Natural killer cell (primary cell): ENCODE results near the gene PPAN. TPM values are rescaled to one million over a fixed set of nuclear protein-coding genes. Genes with fewer than 3 reads are reported as not detected.

Experiments
- ATAC-seq, 3 donors: fragments of 150-1000 bp in 2 of 3; fragments of 200-7000 bp in 1 of 3; cut with Tn5 transposase; 1 replicate in 1 of 3; 2 replicates in 2 of 3; pipeline ENCODE4 v1.10.0; 2021; ENCODE audit warnings: mild to moderate bottlenecking in 2 of 3, moderate library complexity in 2 of 3
- DNase-seq, 2 donors: peaks; one replicate each; pipeline versions ENCODE4 v3.0.0 to v3.0.0-alpha.2; 2013 to 2021; ENCODE audit warnings: mixed read lengths in 1 of 2
- H3K27ac ChIP-seq: one replicate; pipeline ENCODE4 v1.5.1; 2013; ENCODE audit warnings: mild to moderate bottlenecking, low read length
- H3K27me3 ChIP-seq: one replicate; pipeline ENCODE4 v1.6.1; 2013; ENCODE audit warnings: low read length; ENCODE audit not compliant: control insufficient read depth, insufficient read depth
- H3K36me3 ChIP-seq: one replicate; pipeline ENCODE4 v1.6.1; 2013; ENCODE audit warnings: low read length; ENCODE audit not compliant: control insufficient read depth, insufficient read depth
- H3K4me1 ChIP-seq: one replicate; pipeline ENCODE4 v1.6.1; 2013; ENCODE audit warnings: low read length; ENCODE audit not compliant: control insufficient read depth, insufficient read depth
- H3K4me3 ChIP-seq: one replicate; pipeline ENCODE4 v1.5.1; 2013; ENCODE audit warnings: low read length
- H3K9me3 ChIP-seq: one replicate; pipeline ENCODE4 v1.6.1; 2013; ENCODE audit warnings: low read length; ENCODE audit not compliant: control insufficient read depth, insufficient read depth
- H3K27ac Mint-ChIP-seq, 2 donors: one replicate each; pipeline ENCODE4 v1.8.0; 2022; ENCODE audit warnings: mild to moderate bottlenecking in 2 of 2, mixed read lengths in 2 of 2, moderate library complexity in 1 of 2
- H3K27me3 Mint-ChIP-seq, 2 donors: one replicate each; pipeline ENCODE4 v1.8.0; 2022; ENCODE audit warnings: low read depth in 2 of 2, mixed read lengths in 2 of 2
- H3K36me3 Mint-ChIP-seq: one replicate; pipeline ENCODE4 v1.8.0; 2022; ENCODE audit warnings: mixed read lengths
- H3K4me1 Mint-ChIP-seq, 2 donors: one replicate each; pipeline ENCODE4 v1.8.0; 2022; ENCODE audit warnings: mixed read lengths in 2 of 2
- H3K4me3 Mint-ChIP-seq: one replicate; pipeline ENCODE4 v1.8.0; 2022; ENCODE audit warnings: mild to moderate bottlenecking, moderate library complexity, mixed read lengths
- H3K9me3 Mint-ChIP-seq, 2 donors: one replicate each; pipeline ENCODE4 v1.8.0; 2022; ENCODE audit warnings: mixed read lengths in 2 of 2
- WGBS: methylation state at CpG from one replicate; pipeline ENCODE4 v1.1.7; 2013; ENCODE audit warnings: missing lambda C conversion rate; ENCODE audit not compliant: insufficient coverage; 5-methylcytosine and 5-hydroxymethylcytosine counted together
- intact Hi-C: fragments of 100-400 bp; cut with micrococcal nuclease; formaldehyde crosslinking; loops from one replicate; pipeline ENCODE4 v1.14.2; 2022
- total RNA-seq, 4 donors: library from RNA; stranded (reverse); fragments of 120-200 nt in 1 of 4; gene quantifications; one replicate each; pipeline versions ENCODE4 v1.2.3 to v1.2.4, GENCODE V29; 2013 to 2022
- TF ChIP-seq, protein P1 (sequence below): fragments of 200-600 bp; IDR thresholded peaks from one replicate; pipeline ENCODE4 v1.8.0; 2022; ENCODE audit warnings: antibody characterized with exemption

The PPAN gene
- total RNA-seq, 3 donors from 2014 or later (not counting 1 experiment from before 2014, with no cell fraction given) = 60.0 to 72.2 (median 69.2) TPM

- H3K4me3 Mint-ChIP-seq = no peak overlapping the region
- H3K4me1 ChIP-seq = no peaks in the 10 kb centered on the region
- no peaks in the 10 kb centered on the region for H3K36me3 ChIP-seq
- no peak for ATAC-seq
- peaks cover 12% of the 10 kb centered on the region for H3K9me3 ChIP-seq
- TF ChIP-seq, protein P1, sequence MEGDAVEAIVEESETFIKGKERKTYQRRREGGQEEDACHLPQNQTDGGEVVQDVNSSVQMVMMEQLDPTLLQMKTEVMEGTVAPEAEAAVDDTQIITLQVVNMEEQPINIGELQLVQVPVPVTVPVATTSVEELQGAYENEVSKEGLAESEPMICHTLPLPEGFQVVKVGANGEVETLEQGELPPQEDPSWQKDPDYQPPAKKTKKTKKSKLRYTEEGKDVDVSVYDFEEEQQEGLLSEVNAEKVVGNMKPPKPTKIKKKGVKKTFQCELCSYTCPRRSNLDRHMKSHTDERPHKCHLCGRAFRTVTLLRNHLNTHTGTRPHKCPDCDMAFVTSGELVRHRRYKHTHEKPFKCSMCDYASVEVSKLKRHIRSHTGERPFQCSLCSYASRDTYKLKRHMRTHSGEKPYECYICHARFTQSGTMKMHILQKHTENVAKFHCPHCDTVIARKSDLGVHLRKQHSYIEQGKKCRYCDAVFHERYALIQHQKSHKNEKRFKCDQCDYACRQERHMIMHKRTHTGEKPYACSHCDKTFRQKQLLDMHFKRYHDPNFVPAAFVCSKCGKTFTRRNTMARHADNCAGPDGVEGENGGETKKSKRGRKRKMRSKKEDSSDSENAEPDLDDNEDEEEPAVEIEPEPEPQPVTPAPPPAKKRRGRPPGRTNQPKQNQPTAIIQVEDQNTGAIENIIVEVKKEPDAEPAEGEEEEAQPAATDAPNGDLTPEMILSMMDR = no peak
- H3K4me1 Mint-ChIP-seq = no peaks in the 10 kb centered on the region
- no peak overlapping the region for H3K27ac ChIP-seq
- H3K27me3 ChIP-seq = no peaks in the 10 kb centered on the region
- no peak overlapping the region for H3K4me3 ChIP-seq
- H3K36me3 Mint-ChIP-seq = no peaks in the 10 kb centered on the region
- 87% methylated on average over 6 of the region's 6 CpGs for WGBS
- H3K27me3 Mint-ChIP-seq = no peaks in the 10 kb centered on the region
- DNase-seq = no peak
- no peak overlapping the region for H3K27ac Mint-ChIP-seq
- no peaks in the 10 kb centered on the region for H3K9me3 Mint-ChIP-seq
- intact Hi-C loops = no loop called here
Measured at GRCh38 chr19:10076535-10076934, 29.6 kb upstream of the PPAN start.

DNA sequence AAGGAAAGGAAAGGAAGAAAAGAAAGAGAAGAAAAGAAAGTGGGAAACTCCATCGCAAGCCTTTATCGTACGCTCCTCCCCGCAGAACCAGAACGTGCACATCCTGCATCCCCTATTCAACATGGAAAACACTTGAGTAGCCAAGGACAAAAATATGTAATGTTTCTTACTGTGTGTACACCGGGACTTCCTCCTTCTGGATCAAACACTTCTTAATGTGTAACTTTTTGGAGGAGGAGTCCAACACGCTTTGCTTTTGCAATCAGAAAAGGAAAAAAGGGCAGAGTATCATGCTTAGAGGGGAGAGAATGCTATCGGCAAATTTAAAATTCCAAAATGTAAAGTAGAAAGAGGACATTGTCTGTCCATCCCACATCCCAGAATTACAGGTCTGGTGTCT, 27.8 kb upstream of the PPAN start:
- no peaks in the 10 kb centered on the region for H3K27me3 Mint-ChIP-seq
- 38% methylated on average over 2 of the region's 8 CpGs for WGBS
- H3K4me1 Mint-ChIP-seq = no peaks in the 10 kb centered on the region
- H3K27ac Mint-ChIP-seq = no peak overlapping the region
- Histone ChIP-seq H3K4me3 (no peak overlapping the region), H3K27me3 (no peaks in the 10 kb centered on the region), H3K36me3 (no peaks in the 10 kb centered on the region), H3K27ac (no peak overlapping the region), H3K4me1 (no peaks in the 10 kb centered on the region), H3K9me3 (peaks cover 10% of the 10 kb centered on the region)
- intact Hi-C loops = no loop called here
- ATAC-seq (no peak), DNase-seq (no peak)
- no peaks in the 10 kb centered on the region for H3K36me3 Mint-ChIP-seq
- TF ChIP-seq, protein P1 = no peak
- no peaks in the 10 kb centered on the region for H3K9me3 Mint-ChIP-seq
- H3K4me3 Mint-ChIP-seq = no peak overlapping the region

- Histone ChIP-seq H3K27ac (no peak overlapping the region), H3K36me3 (no peaks in the 10 kb centered on the region), H3K27me3 (no peaks in the 10 kb centered on the region), H3K9me3 (peaks cover 3% of the 10 kb centered on the region), H3K4me1 (no peaks in the 10 kb centered on the region), H3K4me3 (no peak overlapping the region)
- DNase-seq = no peak
- Mint-ChIP-seq H3K27ac (no peak overlapping the region), H3K9me3 (no peaks in the 10 kb centered on the region), H3K36me3 (no peaks in the 10 kb centered on the region), H3K4me1 (no peaks in the 10 kb centered on the region), H3K4me3 (no peak overlapping the region), H3K27me3 (no peaks in the 10 kb centered on the region)
- intact Hi-C loops = no loop called here
- 81% methylated on average over 7 of the region's 7 CpGs for WGBS
- ATAC-seq = no peak
- TF ChIP-seq, protein P1 = no peak
Measured at GRCh38 chr19:10079031-10079453, 27.1 kb upstream of the PPAN start.

DNA sequence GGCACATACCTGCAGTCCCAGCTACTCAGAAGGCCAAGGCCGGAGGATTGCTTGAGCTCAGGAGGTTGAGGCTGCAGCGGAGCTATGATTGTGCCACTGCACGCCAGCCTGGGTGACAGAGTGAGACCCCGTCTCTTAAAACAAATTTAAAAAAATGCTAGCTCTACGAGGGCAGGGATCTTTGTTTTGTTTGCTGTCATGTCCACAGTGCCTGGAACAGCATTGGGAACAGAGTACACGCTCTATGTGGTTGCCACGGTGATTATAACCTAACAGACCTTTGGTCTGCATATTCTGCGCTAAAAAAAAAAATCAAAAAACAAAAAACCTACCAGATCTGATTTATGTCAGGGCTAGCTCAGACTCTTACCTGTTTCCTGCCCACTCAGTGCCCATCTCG, 22.3 kb upstream of the PPAN start:
- Mint-ChIP-seq H3K4me3 (no peak overlapping the region), H3K9me3 (no peaks in the 10 kb centered on the region), H3K4me1 (peaks cover 13 to 19% of the 10 kb centered on the region in 2 donors), H3K27ac (no peak overlapping the region), H3K27me3 (no peaks in the 10 kb centered on the region), H3K36me3 (no peaks in the 10 kb centered on the region)
- H3K27me3 ChIP-seq = no peaks in the 10 kb centered on the region
- WGBS = 84% methylated on average over 9 of the region's 9 CpGs
- H3K9me3 ChIP-seq = no peaks in the 10 kb centered on the region
- no peak overlapping the region for H3K4me3 ChIP-seq
- TF ChIP-seq, protein P1 = no peak
- ATAC-seq (no peak), DNase-seq (no peak)
- H3K4me1 ChIP-seq = peaks cover 20% of the 10 kb centered on the region
- H3K27ac ChIP-seq = no peak overlapping the region
- H3K36me3 ChIP-seq = no peaks in the 10 kb centered on the region
- intact Hi-C loops = no loop called here
